Fibroblast of peridontal ligament (primary cell): Measurements from ENCODE around the gene DCST2.

Source experiments
- DNase-seq: peaks from one replicate; pipeline ENCODE4 v3.0.0-alpha.2; 2010; ENCODE audit errors: extremely low read depth

DCST2 gene

DNA sequence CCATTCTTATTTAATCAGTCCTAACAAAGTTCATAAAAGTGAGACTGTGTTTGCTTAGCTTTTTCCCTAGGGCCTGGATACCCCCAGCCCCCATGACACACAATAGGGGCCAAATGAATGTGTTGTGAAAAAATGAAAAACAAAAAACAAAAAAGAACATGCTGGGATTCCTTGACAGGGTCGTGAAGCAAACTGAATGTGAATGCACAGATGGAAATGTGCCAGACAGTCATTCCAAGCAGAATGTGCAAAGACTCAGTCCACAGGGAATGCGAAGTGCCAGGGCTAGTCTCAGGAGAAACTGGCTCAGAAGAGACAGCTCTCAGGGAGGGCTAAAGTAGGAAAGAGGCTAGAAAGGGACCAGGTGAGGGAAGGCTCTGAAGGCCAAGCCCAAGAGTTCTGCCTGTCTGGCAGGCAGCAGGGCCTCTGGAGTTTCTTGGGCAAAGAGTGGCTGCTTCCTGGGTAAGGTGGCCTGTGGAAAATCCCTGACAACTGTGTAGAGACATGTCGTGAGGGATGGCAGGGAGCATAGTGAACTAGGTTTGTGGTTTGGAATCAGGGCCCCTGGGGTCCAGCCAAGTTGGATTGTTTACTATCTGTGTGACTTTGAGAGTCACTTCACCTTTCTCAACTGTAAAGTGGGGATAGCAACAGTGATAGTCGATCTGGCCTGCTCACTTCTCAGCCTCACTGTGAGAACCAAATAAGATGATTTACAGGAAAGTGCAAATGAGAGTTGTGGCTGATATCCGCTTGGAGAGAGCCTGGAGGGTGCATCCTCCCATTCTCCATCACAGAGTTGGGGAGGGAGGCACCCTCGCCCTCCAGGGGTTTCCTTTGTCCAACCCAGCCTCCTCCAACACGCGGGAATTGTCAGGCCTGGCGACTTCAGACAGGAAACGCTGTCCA, 16.3 kb upstream of the DCST2 start:
- DNase-seq = no peak

DNA sequence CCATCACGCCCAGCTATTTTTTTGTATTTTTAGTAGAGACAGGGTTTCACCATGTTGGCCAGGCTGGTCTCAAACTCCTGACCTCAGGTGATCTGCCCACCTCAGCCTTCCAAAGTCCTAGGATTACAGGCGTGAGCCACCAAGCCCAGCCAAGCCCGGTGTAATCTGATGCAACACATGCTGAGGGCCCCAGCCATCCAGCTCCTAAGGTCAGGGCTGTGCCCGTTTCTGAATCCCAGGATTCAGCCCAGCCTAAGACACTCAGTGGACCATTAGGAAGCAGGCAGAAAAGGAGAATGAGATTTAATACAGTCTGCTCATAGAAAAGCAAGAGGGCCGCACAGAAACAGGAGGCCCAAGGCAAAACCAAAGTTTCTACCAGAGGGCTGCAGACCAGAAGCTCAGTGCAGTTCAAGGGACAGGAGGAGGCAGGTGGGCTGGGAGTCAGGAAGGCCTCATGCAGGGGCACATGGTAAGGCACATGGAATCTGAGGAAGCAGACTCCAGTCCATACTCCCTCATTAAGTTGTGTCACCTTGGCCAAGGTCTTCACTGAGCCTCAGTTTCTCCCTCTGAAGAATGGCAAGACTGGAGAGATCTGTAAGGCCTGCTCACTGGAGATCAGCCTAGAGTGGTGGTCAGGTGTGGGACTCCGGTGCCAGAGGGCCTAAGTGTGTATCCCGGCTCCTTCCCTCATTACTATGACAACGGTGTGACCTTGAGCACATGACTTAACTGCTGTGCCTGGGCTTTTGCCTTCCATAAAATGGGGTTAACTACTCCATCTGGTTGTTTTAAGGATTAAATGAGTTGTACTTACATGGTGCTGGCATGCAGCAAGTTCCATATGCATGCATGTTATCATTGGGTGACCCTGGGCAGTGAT, 15.1 kb upstream of the DCST2 start:
- no peak for DNase-seq

DNA sequence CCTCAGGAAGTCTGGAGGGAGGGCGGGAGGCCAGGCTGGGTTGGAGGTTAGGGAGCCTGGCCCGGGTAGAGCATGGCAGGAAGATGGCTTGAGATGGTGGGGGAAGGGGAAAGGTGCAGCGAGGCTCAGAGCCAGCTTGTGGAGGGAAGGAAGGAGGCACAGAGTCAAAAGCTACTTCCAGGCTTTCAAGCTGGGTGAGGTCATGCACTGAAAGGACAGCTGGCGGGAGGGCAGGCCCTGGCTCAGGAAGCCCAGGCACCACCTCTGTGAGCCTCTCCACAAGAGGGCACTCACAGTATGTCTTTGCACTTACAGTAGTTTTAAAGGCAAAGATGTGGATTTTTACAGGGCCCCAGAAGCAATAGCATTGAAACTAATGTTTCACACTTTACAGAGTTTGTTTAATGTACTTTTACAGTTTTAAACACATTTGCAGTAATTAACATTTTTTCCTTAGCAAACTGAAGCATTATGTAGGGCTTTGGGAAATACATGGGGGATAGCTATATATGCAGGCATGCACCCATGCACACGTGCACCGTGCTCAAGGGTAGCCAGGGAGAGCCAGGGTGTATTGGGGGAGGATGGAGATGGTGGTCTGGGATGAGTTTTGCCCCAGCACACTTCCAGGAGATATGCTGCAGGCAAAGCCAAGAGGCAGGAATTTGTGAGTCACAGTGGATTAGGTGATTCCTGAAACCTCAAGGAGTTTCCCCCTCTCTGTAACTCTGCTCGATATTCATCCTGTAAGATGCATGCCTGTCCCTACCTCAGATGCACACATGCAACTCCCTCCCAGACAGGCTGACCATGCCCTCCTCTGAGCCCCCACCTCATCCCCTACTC, 11.5 kb upstream of the DCST2 start:
- DNase-seq = peak; percentile 83

DNA sequence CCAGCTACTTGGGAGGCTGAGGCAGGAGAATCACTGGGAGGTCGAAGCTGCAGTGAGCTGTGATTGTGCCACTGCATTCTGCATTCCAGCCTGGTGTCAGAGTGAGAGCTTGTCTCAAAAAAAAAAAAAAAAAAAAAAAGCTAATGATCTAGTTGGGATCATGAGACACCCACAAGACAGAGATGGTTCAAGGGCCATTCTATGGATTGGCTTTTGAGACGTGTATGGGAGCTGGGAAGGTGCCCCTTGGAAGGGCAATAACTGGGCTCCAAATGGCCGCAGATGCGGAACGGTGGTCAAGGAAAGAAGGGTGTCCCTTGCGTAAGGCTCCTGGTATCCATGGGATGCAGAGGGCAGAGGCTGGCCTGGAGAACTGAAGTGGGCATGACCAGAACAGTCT, 10.8 kb upstream of the DCST2 start:
- DNase-seq = no peak

DNA sequence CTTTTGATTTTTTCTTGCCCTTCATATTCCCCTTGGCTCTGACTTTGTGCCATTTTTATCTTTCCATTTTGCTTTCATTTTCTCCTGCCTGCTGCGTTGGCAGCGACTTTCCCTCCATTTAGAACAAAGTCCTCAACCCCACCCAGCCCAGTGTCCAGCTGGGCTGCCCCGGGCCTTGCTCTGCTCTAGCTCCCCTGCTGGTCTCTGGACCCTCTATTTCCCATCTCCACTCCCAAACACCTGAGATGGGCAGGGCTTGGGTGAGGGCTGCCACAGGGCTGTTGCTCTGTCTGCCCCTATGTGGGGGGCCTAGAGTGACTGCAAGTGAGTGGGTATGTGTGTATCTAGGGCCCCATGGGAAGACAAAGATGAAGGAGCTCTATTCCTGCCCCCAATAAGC, 10.2 kb upstream of the DCST2 start:
- DNase-seq = no peak

DNA sequence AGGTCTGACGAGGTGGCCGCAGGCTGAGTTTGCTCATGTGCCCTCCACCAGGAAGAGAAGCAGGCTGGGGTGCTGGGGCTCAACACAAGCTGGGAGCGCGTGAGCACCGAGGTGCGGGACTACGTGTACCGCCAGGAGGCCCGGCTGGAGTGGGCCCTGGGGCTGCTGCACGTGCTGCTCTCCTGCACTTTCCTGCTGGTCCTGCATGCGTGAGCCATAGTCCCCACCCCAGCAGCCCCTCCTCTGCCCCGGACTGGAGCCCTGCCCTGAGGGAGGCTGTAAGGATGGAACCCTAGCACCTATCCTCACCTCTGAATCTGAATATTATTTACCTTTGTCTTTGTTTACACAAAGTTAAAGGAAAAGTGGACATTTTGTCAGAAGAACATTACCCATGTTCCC, 9.7 kb upstream of the DCST2 start:
- no peak for DNase-seq

DNA sequence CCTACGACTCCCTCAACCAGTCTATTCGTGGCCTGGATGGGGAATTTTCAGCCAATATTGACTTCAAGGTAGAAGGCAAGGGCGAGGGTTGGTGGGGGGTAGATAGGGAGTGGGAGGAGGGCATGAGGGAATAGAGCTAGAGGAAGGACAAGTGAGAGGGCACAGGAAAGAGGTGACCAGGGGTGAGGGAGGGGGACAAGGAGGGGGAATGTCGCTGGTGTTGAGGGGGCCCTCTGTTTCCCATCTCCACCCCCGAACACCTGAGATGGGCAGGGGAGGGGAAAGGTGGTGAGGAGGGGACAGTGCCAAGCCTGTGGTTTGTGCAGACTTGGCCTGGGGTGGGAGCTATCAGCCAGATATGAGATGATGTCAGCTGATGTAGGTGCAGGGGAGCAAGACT, 9.2 kb upstream of the DCST2 start:
- DNase-seq = no peak

DNA sequence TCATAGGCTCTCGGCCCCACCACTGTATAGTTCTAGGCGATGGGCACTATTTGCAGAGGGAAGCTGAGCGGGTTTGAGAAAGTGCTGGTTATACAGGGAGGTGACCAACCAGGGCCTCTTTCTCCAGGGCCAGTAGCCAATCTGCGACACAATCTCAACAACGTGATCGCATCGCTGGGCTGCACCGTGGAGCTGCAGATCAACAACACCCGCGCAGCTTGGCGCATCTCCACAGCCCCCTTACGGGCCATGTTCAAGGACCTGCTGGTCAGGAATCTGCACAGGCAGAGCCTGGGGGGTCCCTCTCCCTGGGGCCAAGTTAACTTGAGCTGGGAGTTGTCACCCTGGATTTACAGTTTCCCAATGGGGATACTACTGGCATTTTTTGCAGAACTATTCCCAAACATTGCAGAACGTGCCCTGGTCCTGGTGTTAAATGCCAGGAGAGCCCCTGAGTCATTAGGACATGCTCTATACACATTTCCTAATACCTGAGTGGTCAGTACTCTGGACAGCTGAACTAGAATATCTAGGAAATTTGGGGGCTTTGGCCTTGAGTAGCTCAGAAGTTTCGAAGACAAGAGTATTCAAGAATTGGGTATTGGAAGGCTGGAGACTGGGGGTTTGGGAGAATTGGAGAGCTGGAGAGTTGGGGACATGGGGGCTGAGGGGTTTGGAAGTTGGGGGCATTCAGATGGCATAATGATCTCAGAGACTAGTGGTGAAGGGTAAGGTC, 6.9 kb upstream of the DCST2 start:
- no peak for DNase-seq

DNA sequence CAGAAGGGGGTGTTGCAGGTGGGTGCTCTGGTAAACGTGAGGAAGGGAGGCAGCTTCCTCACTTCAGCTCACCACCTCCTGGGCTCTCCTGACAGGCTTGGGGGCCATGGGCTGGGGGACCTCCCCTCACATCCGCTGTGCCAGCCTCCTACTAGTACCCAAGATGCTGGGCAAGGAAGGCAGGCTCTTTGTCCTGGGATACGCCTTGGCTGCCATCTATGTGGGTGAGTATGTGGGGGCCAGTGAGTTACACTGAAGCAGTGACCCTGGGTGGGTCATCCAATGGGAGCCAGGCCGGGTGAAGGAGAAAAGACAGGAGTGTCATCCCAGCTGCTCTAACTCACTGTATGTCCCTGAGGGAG, 5.7 kb upstream of the DCST2 start:
- no peak for DNase-seq

DNA sequence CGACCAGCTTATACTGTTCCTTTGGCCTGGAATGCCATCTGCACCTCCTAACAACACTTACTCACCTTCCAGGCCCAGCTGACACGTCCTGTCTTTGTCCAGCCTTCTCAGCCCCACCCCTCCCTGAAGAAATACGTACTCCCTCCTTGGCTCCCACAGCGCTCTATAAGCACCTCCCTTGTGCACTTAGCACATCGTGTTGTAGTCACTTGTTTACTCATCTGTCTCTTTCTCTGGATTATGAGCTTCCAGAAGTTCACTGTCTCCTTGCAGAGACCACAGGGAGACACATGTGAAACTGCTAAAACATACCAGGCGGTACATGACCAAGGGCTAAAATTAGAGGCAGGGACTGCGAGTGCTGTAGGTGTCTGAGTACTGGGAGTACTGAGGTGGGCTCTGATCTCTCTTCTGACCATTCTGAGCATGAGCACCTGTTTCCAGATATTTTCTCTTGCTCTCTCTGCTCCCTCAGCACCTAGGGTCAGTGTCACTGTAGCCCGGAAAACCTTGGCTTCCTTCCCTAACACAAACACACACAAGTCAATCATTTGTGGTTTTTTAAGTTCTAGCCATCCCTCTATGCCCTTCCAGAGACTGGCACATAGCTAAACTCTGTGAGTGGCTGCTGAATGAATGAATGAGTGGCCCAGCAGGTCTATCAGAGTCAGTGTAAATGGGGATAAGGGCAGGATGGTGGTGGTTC, 5.2 kb upstream of the DCST2 start:
- DNase-seq = no peak

DNA sequence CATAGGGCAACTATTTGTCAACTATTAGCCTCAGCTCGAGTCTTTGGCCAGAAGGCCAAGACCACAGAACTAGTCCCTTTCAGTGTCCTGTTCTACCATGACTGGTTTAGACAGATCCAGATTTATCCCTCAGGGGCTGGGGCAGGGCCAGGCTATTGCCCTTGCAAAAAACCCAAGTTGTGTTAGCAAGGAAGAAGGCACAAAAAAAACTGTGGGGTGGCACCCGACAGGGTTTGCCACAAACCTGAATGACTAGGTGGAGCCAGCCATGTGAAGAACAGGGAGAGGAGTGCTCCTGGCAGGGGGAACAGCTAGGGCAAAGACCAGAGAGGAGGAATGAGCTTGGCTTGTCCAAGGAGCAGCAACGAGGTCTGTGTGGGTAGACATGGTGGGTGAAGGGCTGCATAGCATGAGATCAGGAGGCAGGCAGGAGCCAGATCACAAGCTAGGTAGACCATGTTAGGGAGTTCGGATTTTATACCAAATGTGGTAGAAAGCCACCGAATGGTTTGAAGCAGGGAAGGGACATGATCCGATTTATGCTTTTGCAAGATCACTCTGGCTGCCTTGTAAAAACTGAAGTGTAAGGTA, 4.4 kb upstream of the DCST2 start:
- DNase-seq = no peak

DNA sequence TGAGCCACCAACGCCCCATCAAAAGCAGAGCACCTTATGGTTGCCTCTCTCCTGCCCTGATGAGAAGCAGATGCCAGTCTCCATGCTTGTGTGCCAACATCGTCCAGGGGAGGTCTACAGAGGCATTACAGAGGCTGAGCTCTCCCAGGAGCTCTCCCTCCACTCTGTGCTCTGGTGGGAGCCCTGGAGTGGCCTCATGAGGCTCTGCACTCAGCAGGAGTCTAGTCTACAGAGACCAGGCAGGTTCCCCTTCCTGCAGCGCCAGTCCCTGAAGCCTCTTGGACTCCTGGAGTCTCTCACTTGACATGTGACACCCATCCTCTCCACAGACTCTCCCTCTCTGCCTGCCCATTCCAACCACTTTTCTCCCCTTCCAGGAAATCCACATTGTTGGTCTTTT, 3.5 kb upstream of the DCST2 start:
- DNase-seq = no peak

DNA sequence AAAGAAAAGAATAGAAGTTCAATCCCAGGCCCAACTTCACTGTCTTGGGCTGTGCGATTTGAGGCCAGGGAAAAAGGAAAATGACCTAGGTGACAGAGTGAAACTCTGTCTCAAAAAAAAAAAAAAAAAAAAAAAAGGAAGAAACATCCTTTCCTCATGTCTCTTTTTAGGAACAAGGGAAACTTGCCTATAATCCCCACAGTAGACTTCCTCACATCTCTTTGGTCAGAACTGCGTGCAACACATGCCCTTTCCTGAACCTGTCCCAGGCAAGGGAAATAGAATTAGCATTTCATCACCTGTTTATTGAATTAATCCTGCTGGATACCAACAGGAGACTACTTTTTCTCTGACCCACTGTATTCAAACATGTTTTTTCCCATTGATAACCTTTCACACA, 2.4 kb upstream of the DCST2 start:
- no peak for DNase-seq

DNA sequence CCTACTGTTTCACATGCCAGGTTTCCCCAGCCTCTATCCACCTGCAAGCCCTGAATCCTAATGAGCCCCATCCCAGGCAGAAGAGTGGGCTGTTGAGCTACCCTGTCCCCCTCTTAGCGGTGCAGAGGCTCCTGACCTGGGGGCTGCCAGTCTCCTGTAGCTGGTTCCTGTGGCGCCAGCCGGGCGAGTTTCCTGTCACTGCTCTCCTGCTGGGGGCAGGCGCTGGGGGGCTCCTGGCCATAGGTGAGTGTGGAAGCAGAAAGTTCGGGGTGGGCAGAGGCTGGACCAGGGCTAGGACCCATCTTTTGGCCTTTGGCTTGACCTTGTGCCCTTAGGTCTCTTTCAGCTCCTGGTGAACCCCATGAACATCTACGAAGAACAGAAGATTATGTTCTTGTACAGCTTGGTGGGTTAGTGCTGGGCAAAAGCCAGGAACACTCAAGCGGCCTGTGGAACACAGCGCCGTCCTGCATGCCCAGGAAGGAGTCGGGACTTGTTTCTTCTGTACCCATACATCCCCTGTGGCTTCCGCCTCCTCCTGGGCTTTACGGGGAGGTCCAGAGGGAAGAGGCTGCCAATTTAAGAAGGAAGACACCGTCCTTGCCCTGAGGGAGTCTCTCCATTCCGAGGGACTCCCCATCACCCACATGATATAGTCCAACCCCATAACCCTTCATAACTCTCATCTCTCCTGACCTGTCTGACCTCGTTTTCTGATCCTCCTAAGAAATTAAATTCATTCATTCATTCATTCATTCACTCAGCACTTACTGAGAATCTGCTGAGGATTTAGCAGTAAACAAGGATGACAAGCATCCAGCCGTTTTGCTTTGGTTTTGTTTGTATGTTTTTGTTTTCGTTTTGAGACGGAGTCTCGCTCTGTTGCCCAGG, 982 bp upstream of the DCST2 start:
- DNase-seq = no peak

DNA sequence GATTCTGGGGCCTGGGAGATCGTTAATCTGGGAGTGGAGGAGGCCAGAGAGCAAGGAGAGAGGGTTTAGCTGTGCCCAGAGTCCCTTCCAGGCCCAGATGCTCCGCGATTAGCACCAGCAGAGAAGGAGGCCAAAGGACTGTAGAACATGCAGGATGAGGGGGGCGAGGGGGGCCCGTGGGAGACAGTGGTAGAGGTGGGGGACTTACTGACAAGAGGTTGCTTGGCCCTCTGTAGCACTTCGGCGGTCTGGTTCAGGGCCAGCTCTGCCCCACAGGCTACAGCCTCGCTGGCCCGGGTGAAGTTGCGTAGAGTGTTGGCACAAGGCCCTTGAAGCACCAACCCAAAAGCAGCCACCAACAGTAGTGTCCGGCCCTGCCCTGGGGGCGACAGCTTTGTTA, 695 bp downstream of the DCST2 start:
- DNase-seq = no peak

DNA sequence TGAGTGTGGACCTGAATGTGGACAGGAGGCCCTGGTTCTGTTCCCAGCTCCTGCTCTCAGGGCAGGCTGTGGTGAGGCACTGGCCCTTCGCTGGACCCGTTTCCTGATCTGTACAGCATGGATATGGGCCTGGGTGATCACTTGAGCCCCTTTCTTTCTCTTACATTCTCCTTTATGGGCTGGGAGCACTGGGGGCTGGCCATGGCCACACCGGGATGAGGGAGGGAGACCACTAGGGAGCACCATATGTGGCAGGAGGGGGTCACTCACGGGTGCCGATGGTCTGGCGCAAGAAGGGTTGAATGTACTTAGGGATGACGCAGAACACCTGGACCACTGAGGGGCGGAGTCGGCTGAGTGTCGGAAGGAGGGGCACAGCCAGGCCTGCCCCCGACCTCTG, 2.7 kb downstream of the DCST2 start:
- DNase-seq = no peak

DNA sequence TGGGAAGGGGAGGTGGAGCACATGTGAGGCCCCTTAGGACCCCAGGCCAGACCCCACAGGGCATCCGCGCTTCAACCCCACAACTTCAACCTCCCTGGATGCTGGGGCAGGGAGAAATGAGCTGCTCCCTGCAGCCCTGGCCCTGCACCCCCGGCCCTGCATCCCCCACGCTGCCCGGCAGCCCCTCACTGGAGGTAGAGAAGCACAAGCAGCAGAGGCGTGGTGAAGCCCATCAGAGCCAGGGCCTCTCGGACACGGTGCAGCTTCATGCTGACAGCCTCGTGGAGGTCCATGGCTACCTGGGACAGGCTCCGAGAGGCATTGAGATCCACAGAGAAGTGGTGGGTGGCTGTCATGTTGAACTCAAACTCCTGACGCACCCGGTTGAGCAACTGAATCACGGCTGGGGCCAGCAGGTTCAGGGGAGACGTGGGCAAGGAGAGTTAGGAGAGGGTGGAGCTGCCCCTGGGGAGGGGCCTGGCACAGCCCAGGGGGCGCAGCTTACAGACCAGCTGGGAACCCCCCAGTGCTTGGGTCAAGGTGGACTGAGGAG, 3.3 kb downstream of the DCST2 start:
- no peak for DNase-seq

DNA sequence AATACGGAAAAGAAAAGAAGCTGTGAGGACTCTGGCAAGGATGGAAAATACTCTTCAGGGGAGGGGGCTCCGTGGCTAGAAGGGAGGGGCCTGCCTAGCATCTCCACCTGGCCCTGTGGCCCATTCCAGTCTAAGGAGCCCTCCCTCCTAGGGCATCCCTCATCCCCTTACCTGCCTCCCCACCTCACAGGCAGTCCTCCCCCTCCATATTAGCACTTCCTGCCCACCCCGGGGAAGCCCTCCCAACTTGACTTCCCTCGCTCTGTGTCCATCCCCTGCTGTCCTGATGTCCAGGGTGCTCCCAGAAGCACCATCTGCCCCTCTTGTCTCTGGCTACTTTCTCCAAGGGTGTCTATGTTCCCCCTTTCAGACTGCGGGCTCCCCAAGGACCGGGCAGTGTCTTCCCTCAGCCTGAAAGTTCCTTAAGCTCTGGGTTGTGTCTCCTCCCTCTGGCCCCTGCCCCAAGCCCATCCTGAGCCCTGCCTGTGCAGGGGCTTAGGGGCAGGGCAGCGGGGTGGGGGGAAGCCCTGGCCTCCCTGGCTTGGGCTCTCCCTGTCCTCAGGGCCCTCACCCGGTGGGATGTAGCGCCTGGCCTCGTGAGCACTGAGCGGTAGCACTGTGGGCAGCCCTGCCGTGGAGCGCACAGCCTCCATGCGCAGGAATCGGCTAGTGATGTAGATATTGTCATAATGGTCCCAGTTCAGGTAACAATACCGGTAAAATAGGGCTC, 3.9 kb downstream of the DCST2 start:
- DNase-seq = no peak
